SH-SY5Y (cell line): ENCODE results near the gene HSPB7.

Source experiments
- GATA2 ChIP-seq: IDR thresholded peaks from 2 replicates; pipeline ENCODE4 v1.6.1; 2011; ENCODE audit warnings: mild to moderate bottlenecking, low read depth, low read length
- GATA3 ChIP-seq: IDR thresholded peaks from 2 replicates; pipeline ENCODE4 v1.6.1; 2011; ENCODE audit warnings: low read depth, mild to moderate bottlenecking, low read length, moderate library complexity

The HSPB7 gene

DNA sequence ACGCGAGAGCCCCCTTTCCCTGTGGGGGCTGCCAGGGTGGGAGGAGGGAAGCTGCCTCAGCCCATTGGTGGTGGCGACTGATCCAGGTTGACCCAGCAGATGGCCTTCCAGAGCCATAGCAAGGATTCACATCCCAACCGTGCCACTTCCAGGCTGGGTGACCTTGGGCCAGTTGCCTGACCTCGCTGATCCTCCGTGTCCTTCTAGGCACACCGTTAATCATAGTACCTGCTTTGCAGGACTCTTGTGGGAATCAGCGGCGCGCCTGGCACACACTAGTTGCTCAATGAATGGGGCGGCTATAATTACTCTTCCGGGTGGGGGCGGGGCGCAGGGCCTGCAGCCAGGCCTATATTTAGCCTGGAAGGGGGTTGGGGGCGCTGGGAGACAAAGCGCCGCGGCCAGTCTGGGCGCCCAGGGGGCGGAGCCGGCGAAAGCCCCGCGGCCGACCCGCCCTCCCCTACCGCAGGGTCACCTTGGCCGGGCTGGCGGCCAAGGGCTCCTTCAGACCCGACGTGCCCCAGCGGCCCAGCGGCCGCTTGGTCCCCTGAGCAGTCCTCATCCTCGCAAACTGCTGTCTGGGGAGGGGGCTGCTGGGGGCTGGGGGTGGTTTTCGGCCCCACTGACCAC lies 5.1 kb downstream of the HSPB7 start:
- TF ChIP-seq GATA2 (no peak), GATA3 (no peak)

DNA sequence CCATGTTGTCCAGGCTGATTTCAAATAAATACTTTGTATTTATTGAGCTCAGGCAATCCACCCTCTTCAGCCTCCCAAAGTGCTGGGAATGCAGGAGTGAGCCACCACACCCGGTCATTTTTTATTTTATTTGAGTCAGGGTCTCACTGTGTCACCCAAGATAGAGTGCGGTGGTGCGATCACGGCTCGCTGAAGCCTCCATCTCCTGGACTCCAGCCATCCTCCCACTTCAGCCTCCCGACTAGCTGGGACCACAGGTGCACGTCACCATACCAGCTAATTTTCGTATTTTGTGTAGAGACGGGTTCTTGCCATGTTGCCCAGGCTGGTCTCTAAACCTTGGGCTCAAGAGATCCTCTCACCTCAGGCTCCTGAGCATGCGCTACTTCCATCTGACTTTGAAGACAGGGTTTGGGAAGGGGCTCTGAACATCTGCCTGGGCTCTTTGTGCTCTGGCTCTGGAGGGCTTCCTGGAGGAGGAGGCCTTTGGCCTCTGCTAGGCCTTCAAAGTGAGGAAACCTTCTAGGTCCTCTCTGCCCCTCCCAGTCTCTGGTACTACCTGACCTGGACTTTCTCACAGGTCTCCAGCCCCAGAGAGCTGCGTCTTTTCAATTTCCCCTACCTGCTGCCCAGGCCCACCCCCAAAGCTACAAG lies 5.8 kb downstream of the HSPB7 start:
- TF ChIP-seq GATA3 (no peak), GATA2 (no peak)

DNA sequence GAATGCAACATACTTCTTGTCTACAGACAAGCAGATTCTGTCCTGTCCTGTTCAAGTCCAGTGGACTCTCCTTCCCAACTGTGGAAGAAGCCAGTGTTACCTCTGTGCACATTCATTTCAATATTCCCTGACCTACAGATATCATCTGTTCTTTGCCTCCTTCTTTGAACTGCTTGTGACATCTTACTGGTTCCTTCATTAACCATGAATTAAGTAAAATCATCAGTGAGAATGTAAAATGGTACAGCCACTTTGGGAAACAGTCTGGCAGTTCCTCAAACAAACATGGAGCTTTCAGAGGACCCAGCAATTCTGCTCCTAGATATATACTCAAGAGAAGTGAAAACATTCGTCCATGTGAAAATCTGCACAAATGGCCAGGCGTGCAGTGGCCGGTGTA lies 7.0 kb downstream of the HSPB7 start:
- no peak for TF ChIP-seq GATA2

DNA sequence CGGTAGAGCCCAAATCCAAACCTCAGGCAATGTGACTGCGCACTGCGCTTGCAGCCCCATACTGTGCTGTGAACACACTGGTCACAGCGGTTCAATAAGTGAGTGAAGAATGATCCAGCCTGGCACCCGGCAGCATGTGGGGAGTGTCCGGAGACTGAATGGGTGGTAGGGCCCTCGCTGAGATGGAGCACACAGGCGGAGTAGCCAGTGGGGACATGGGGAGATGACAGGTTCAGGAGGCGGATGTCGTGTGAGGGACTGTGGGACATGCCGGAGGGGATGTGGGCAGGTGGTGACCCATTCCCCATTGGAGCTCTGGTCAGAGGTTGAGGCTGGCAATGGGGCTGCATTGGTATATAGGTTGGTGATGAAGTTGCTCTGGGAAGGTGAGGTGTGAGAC lies 8.2 kb downstream of the HSPB7 start:
- TF ChIP-seq GATA3 = no peak
- TF ChIP-seq GATA2 = no peak

DNA sequence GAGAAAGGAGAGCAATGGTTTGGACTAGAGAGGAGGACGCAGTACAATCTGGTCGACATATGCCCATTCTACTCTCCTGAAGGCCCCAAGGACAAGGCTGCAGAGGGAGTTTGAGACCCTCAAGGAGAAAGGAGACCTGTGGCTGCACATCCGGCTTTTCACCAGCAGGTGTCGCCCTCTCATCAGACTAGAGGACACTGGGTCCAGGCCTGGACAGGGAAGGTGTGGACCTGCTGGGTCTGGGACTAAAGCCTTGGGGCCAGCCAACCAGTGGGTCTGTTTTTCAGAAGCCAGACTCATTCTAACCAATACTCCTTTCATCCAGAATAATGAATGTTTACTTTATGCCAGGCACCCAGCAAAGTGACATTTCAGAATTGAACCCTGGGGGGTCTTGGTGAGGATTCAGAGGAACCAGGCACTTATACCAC lies 8.8 kb downstream of the HSPB7 start:
- TF ChIP-seq GATA3 (no peak), GATA2 (no peak)

DNA sequence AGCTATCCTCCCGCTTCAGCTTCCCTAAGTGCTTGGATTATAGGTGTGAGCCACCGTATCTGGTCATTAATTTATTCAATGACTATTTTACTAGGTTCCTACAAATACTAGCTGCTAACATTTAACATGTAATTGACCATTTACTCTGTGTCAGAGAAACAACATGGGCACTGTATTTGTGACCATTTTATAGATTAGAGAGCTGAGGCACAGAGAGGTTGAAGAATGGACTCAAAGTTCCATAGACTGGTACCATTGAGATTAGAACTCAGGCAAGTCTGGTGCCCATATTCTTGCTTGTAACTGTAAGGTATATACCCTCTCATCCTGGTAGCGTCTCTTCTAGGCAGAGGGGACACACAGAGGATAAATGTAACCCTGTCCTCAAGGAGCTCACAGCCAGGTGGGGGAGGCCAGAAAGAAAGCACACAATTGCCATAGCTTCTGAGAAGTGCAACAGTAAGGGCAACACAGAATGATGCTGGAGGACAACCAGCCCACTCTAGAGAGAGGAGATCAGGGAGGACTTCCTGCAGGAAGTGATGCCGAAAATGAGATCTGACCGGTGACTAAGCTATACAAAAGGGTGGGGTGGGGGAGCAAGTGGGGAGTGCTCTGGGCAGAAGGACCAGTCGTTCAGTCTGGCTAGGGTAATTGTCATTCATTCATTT lies 10.0 kb downstream of the HSPB7 start:
- no peak for TF ChIP-seq GATA2
- no peak for TF ChIP-seq GATA3

DNA sequence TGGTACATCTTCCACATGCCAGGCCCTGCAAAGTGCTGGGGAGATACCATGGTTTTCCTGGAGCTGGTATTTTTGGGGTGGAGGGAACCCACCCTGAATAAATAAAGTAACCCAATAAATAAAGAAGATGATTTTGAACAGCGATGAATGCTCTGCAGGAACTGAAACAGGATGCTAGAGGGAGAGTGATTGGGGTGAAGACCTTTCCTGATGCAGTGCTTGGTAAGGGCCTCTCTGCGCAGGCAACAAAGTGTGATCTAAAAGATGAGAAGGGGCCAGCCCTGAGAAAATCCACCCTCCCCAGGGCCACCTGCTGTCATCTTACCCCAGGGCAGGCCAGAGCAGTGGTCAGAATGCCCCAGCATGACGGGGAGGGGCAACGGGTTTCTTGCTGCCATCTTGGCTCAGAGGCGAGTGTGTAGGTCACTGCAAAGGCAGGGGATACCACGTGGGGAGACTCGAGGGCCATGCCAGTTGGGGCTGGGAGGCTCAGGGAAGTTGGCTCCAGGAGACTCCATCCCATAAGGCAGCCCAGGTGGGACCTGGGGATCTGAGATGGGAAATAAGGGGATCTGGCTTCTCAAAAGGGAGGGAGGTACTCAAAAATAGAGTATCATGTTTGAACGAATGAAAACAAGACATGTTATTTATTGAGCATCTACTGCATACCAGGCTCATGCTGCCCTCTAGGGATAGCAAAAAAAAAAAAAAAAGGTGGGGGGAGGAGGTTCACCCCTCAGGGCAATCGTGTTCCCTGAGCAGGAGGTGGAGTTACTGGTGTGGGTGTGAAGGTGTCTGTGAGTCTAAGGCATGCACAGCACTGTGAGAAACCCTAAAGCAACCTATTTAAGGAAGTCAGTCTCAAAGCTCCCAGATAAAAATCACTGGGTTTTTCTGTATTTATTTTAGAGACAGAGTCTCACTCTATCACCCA lies 11.0 kb downstream of the HSPB7 start:
- no peak for TF ChIP-seq GATA3
- no peak for TF ChIP-seq GATA2

DNA sequence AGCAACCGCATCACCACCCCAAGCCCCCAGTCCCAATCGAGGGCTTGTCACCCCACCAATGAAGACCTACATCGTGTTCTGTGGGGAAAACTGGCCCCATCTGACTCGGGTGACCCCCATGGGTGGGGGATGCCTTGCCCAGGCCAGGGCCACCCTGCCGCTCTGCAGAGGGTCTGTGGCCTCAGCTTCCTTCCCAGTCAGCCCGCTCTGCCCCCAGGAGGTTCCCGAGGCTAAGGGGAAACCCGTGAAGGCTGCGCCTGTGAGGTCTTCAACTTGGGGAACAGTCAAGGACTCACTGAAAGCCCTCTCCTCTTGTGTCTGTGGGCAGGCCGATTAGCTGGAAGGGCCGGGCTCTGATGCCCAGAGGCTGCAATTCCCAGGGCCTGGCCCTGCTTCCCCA lies 11.8 kb downstream of the HSPB7 start:
- TF ChIP-seq GATA3 (no peak), GATA2 (no peak)

DNA sequence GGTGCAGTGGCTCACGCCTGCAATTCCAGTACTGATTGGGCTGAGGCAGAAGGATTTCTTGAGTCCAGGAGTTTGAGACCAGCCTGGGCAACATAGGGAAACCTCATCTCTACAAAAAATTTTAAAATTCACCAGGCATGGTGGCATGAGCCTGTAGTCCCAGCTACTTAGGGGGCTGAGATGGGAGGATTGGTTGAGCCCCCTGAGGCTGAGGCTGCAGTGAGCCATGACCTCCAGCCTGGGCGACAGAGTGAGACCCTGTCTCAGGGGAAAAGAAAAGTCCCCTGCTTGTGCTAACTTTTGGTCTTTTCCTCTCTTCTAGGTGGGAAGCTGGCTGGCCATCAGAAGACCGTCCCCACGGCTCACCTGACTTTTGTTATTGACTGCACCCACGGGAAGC lies 12.2 kb downstream of the HSPB7 start:
- no peak for TF ChIP-seq GATA3
- no peak for TF ChIP-seq GATA2

DNA sequence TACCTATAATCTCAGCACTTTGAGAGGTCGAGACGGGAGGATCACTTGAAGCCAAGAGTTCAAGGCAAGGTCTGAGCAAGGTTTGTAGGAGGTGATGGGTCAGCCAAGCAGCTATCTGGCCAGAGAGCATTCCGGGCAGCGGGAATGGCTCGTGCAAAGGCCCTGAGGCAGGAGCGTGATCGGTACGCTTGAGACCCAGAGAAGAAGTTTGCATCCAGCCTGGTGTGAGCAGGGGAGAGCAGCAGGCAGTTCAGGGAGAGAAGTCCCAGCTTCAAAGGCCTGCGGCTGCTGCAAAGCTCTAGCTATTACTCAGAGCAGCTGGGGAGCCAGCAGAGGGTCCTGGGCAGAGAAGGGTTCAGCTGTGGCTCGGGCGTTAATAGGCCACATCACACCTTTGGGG lies 18.9 kb downstream of the HSPB7 start:
- TF ChIP-seq GATA2 = no peak
- TF ChIP-seq GATA3 = no peak

DNA sequence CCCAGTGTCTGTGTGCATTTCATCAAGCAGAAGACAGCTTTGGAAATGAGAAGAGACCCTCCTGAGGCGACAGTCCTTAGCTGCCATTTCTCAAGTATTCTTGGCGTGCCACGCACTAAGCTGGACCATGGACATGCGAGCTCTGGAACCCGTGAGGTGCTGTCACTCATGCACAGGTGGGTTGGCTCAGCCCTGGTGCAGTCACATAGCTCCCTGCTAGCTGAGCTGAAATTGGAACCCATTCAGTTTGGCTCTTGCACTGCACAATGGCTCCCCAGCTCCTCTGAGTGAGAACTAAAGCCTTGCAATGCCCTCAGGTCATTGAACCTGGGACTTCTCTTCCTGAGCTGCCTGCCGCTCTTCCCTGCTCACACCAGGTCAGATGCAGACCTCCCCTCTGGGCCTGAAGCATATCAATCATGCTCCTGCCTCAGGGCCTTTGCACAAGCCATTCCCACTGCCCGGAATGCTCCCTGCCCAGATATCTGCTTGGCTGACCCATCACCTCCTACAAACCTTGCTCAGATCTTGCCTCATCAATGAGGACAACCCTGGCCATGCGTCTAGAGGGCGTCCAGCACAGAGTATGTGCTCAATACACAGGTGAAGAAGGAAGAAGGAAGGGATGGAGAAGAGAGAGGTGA lies 20.1 kb downstream of the HSPB7 start:
- no peak for TF ChIP-seq GATA2
- TF ChIP-seq GATA3 = no peak

DNA sequence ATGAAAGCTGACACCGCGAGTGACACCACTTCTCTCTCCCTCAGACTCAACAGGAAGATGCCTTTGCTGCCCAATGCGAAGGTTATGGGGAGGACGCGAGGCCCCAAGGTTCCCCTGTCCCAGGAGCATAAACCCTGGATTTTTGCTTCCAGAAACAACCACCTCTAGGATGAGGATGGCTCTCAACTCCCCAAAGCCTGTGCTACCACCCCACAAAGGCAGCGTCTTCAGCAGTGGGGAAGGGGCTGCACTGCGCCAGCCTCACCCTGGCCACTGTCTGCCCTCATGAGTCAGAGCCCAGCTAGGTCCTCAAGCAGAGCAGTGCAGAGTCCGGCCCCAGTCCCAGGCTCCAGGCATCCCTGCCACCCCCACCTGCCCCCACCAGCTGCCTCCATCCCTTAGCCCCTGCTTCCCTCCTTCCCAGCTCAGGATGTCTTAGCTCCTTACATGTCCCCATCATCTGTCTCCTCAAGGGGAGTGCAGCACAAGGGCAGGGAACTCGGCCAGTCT lies 20.7 kb downstream of the HSPB7 start:
- TF ChIP-seq GATA2 (no peak), GATA3 (no peak)

DNA sequence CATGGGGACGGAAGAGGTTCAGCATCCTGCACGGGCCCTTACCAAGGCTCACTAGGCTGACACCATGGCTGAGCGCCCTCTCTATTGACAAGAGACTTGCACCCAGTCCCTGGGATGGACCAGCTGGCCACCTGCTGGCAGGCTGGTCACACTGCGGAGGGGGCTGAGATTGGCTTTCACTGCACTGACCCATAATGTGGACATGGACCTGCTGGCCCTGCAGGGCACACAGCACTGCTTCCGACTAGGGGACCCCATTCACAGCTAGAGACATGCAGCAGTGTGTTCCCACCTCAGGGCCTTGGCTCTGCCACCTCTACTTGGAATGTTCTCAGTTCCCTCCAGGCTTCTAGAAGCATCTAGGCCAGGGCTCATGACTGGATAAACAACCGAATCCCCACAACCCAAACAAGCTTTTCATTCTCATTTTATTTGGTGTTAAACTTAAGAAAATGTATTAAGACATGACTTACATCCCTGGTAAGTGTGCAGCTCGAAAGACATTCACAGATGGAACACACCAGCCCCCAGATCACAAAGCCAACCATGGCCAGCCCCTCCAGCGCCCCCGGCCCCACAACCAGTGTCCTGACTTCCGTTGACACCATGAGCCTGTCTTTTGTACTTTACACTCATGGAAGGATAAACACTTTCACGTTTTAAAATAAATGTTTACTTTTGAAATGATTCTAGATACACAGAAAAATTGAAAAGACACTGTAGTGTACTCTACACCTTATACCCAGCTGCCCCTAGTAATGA lies 23.1 kb downstream of the HSPB7 start:
- TF ChIP-seq GATA3 (no peak), GATA2 (no peak)

DNA sequence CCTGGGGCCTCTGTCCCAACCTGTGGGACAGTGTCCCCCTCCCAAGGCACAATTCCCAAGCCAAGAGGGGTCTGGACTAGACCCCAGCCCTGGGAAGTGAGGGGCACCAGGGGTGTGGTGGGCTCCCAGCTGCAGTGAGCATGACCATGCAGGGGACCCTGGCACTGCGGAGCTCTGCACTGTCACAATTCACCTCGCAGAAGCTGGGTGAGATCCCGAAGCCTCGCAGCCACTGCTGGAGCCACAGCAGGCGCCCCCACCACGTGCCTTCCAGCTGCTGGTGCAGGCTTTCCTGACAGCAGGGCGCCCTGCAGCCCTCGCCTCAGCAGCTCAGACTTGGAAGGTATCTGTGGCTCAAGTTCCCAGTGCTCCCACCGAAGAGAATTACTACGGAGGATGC lies 23.8 kb downstream of the HSPB7 start:
- TF ChIP-seq GATA2 (no peak), GATA3 (no peak)
